Measurements from ENCODE around the gene KLRC4. TPM values are rescaled to one million over a fixed set of nuclear protein-coding genes. Genes with fewer than 3 reads are reported as not detected.
"Not testable (repeated sequence)": the region's sequence is repeated elsewhere in the genome, so short reads cannot be mapped to it uniquely, and the experiment has no call there.

The KLRC4 gene
- total RNA-seq, 4 donors from 2014 or later = 1.4 to 2.2 TPM; not detected in 2

DNA sequence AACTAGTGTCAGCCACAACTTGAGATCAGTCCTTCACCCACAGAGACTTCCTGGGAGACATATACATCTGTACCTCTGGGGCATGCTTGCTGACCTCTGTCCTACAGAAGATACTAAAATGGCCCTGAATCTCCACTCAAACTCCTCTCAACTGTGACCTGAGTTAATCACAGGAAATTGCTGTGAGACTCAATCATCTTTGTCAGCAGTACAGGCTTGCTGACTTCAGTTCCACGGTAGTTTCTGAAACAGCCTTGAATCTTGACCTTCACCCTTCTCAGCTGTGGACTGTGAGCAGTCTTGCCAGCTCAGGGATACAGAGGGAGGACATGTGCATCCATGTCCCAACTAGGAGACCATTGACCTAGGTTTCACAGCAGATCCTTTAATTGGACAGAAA is 45.0 kb upstream of the KLRC4 start:
- H3K4me1 ChIP-seq = peaks cover 0 to 4% (median 0%) of the 10 kb centered on the region in 4 donors
- no peaks in the 10 kb centered on the region for H3K27me3 ChIP-seq
- in situ Hi-C loops (cut with MboI; ENCODE audit: low pct_ligation_motif_present in 1 of 4, low pct_unique_long_range_greater_than_20kb in 1 of 4, low sequenced_read_pairs in 3 of 4) (no loop called here), intact Hi-C loops (cut with DNase I; ENCODE audit: low total_unique reads) (no loop called here)
- no peak overlapping the region for H3K27ac ChIP-seq
- no peak for TF ChIP-seq POLR2A (IDR thresholded peaks at IDR 0.05)
- TF ChIP-seq, protein P1, sequence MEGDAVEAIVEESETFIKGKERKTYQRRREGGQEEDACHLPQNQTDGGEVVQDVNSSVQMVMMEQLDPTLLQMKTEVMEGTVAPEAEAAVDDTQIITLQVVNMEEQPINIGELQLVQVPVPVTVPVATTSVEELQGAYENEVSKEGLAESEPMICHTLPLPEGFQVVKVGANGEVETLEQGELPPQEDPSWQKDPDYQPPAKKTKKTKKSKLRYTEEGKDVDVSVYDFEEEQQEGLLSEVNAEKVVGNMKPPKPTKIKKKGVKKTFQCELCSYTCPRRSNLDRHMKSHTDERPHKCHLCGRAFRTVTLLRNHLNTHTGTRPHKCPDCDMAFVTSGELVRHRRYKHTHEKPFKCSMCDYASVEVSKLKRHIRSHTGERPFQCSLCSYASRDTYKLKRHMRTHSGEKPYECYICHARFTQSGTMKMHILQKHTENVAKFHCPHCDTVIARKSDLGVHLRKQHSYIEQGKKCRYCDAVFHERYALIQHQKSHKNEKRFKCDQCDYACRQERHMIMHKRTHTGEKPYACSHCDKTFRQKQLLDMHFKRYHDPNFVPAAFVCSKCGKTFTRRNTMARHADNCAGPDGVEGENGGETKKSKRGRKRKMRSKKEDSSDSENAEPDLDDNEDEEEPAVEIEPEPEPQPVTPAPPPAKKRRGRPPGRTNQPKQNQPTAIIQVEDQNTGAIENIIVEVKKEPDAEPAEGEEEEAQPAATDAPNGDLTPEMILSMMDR (IDR thresholded peaks at IDR 0.05) = no peak
- TF ChIP-seq POLR2AphosphoS5 (IDR thresholded peaks at IDR 0.05) = no peak
- TF ChIP-seq EP300 (IDR thresholded peaks at IDR 0.05; ENCODE audit: low read depth) = no peak
- H3K9me3 ChIP-seq = peaks cover 0 to 4% of the 10 kb centered on the region in 2 donors
- H3K4me3 ChIP-seq = no peak overlapping the region
- no peak for DNase-seq
- 69% methylated on average over 1 of the region's 1 CpG; no CpG with 5 or more reads in 1 of the 2 donors for WGBS, 2 donors (ENCODE audit: low coverage in 1 of 2)
- H3K36me3 ChIP-seq = no peaks in the 10 kb centered on the region

DNA sequence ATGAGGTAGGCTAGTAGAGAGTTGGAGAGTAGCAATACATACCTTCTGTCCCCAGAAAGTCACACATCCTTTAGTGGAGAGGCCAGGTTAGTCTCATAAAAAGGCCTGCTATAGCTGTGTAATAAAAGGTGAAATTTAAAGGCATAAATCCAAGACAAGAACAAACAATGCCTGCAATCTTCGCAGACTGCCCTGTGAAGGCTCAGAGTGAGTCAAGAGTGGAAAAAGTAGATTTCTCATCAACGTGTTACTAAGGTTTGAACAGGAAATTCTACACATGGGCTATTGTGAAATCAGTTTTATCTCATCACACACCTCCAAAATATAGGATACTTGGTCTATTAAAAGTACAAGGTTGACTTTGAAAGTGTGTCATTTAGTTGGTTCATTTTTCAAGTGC is 43.6 kb upstream of the KLRC4 start, which contains the start of gene KLRC1:
Gene KLRC1 (minus strand): TSS at position 222 of the 400 bp plus-strand sequence. CDS start 2,221 bp downstream, outside the sequence.
- no peaks in the 10 kb centered on the region for H3K36me3 ChIP-seq
- no peak within 1 kb of the TSS for H3K4me3 ChIP-seq
- H3K9me3 ChIP-seq = peaks cover 0 to 4% of the 10 kb centered on the region in 2 donors
- 31 to 32% methylated on average over 2 of the region's 2 CpGs for WGBS, 2 donors (ENCODE audit: low coverage in 1 of 2)
- H3K27me3 ChIP-seq = no peaks in the 10 kb centered on the region
- intact Hi-C loops (cut with DNase I; ENCODE audit: low total_unique reads) (no loop called here), in situ Hi-C loops (cut with MboI; ENCODE audit: low pct_ligation_motif_present in 1 of 4, low pct_unique_long_range_greater_than_20kb in 1 of 4, low sequenced_read_pairs in 3 of 4) (no loop called here)
- H3K4me1 ChIP-seq = peaks cover 0 to 4% (median 0%) of the 10 kb centered on the region in 4 donors
- H3K27ac ChIP-seq = no peak within 1 kb of the TSS
- DNase-seq = no peak
- TF ChIP-seq, protein P1 (IDR thresholded peaks at IDR 0.05) = no peak
- TF ChIP-seq POLR2A (IDR thresholded peaks at IDR 0.05) (no peak), POLR2AphosphoS5 (IDR thresholded peaks at IDR 0.05) (no peak), EP300 (IDR thresholded peaks at IDR 0.05; ENCODE audit: low read depth) (no peak)

DNA sequence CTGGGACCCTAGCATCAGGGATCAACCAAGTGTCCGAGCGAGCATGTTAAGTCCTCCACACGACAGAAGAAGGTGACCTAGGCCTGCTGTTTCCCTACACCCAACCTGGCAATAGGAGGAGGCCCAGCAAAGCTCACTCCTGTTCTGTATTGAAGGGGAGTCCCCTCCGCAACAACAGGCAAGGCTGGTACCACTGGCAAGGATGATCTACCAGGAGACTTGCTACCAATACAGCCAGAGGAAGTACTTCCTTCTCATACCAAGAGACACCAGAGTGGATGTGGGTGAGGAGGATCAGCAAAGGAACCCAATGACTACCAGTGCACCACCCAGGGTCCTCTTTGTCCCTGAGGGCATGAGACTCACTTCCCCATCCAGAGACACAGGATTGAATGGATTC is 38.7 kb upstream of the KLRC4 start:
- no peak overlapping the region for H3K27ac ChIP-seq
- TF ChIP-seq POLR2A (IDR thresholded peaks at IDR 0.05) (no peak), EP300 (IDR thresholded peaks at IDR 0.05; ENCODE audit: low read depth) (no peak), POLR2AphosphoS5 (IDR thresholded peaks at IDR 0.05) (no peak)
- TF ChIP-seq, protein P1 (IDR thresholded peaks at IDR 0.05) = no peak
- WGBS, 2 donors (ENCODE audit: low coverage in 1 of 2) = 90 to 98% methylated on average over 2 to 4 of the region's 4 CpGs
- intact Hi-C loops (cut with DNase I; ENCODE audit: low total_unique reads) (no loop called here), in situ Hi-C loops (cut with MboI; ENCODE audit: low pct_ligation_motif_present in 1 of 4, low pct_unique_long_range_greater_than_20kb in 1 of 4, low sequenced_read_pairs in 3 of 4) (no loop called here)
- H3K36me3 ChIP-seq = no peaks in the 10 kb centered on the region
- no peaks in the 10 kb centered on the region for H3K9me3 ChIP-seq
- H3K27me3 ChIP-seq = no peaks in the 10 kb centered on the region
- DNase-seq = no peak
- no peak overlapping the region for H3K4me3 ChIP-seq
- no peaks in the 10 kb centered on the region for H3K4me1 ChIP-seq

DNA sequence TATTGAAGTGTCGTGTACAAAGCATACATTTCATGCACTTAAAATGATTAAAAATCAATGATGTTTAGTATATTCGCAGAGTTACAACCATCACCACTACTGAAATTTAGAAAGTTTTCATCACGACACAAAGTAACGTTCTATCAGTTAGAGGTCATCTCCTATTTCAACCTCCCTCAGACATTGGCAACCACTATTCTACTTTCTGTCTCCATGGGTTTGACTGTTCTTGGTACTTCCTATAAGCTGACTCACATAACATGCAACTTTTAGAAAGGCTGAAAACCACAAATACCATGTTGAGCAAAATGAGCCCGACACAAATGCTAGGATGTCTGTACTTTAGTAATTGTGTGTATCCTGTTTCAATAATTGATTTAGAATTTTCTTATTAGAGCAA is 36.5 kb upstream of the KLRC4 start:
- 79 to 96% methylated on average over 5 of the region's 5 CpGs for WGBS, 2 donors (ENCODE audit: low coverage in 1 of 2)
- H3K4me1 ChIP-seq; H3K36me3 ChIP-seq; H3K4me3 ChIP-seq; H3K27ac ChIP-seq; intact Hi-C loops (cut with DNase I; ENCODE audit: low total_unique reads); DNase-seq; H3K9me3 ChIP-seq; H3K27me3 ChIP-seq; in situ Hi-C loops (cut with MboI; ENCODE audit: low pct_ligation_motif_present in 1 of 4, low pct_unique_long_range_greater_than_20kb in 1 of 4, low sequenced_read_pairs in 3 of 4): not testable (repeated sequence)

DNA sequence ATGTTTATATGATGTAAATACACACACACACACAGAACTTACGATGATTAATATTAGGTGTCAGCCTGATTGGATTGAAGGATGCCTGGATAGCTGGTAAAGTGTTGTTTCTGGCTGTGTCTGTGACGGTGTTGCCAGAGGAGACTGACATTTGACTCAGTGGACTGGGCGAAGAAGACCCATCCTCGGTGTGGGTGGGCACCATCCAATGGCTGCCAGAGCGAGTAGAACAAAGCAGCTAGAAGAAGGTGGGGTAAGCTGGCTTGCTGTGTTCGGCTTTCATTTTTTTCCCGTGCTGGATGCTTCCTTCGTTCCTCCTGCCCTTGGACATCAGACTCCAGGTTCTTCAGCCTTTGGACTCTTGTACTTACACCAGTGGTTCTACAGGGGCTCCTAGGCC is 31.6 kb upstream of the KLRC4 start:
- H3K4me3 ChIP-seq; H3K27me3 ChIP-seq; in situ Hi-C loops (cut with MboI; ENCODE audit: low pct_ligation_motif_present in 1 of 4, low pct_unique_long_range_greater_than_20kb in 1 of 4, low sequenced_read_pairs in 3 of 4); H3K4me1 ChIP-seq; DNase-seq; H3K9me3 ChIP-seq; H3K27ac ChIP-seq; H3K36me3 ChIP-seq; intact Hi-C loops (cut with DNase I; ENCODE audit: low total_unique reads): not testable (repeated sequence)
- 92 to 100% methylated on average over 1 to 8 of the region's 8 CpGs for whole genome bisulfite sequencing, 2 donors (ENCODE audit: low coverage in 1 of 2)

DNA sequence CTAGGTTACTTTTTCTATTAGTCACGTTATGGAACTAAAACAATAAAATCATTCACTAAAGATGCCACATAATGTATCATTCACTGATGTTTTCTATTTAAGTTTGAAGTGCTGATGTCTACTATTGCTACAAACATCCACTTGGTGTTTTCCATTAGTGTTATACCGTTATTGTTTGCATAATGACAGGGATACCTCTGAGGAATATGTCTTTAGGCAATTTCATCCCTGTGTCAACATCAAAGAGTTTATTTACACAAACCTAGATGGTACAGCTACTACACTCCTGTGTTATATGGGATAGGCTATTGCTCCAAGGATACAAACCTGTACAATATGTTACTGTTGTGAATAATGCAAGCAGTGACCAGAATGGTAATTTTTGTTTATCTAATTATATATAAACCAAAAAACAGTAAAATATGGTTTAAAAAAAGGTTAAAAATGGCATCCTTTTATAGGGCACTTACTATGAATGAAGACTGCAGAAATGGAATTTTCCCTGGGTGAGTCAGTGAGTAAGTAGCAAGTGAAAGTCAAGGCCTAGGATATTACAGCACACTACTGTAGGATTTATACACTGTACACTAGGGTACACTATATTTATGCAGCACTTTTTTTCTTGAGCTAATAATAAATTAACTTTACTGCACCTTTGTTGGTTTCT is 30.2 kb upstream of the KLRC4 start:
- H3K36me3 ChIP-seq; intact Hi-C loops (cut with DNase I; ENCODE audit: low total_unique reads); in situ Hi-C loops (cut with MboI; ENCODE audit: low pct_ligation_motif_present in 1 of 4, low pct_unique_long_range_greater_than_20kb in 1 of 4, low sequenced_read_pairs in 3 of 4); H3K27ac ChIP-seq; DNase-seq; H3K4me1 ChIP-seq; H3K9me3 ChIP-seq; H3K27me3 ChIP-seq; H3K4me3 ChIP-seq: not testable (repeated sequence)
- WGBS, 2 donors (ENCODE audit: low coverage in 1 of 2) = 55 to 61% methylated on average over 2 of the region's 2 CpGs

DNA sequence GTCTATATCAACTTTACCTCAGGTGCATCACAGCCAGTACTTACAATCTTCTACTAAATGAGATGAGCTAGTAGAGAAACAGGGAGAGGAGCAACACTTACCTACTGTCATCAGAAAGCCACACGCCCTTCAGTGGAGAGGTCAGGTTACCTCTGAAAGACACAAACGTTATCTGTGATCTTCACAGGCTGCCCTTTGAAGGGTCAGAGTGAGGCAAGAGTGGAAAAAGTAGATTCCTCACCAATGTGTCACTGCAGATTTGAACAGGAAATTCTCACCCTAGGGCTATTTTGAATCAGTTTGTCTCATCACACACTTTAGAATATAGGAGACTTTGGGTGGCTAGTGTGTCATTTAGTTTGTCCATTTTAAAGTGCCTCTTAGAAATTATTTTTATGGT is 28.0 kb upstream of the KLRC4 start:
- H3K4me1 ChIP-seq; DNase-seq; H3K4me3 ChIP-seq; H3K36me3 ChIP-seq; in situ Hi-C loops (cut with MboI; ENCODE audit: low pct_ligation_motif_present in 1 of 4, low pct_unique_long_range_greater_than_20kb in 1 of 4, low sequenced_read_pairs in 3 of 4); H3K9me3 ChIP-seq; H3K27ac ChIP-seq; intact Hi-C loops (cut with DNase I; ENCODE audit: low total_unique reads); H3K27me3 ChIP-seq: not testable (repeated sequence)
- WGBS, 2 donors (ENCODE audit: low coverage in 1 of 2) = no CpG with 5 or more reads among the region's 2 CpGs

DNA sequence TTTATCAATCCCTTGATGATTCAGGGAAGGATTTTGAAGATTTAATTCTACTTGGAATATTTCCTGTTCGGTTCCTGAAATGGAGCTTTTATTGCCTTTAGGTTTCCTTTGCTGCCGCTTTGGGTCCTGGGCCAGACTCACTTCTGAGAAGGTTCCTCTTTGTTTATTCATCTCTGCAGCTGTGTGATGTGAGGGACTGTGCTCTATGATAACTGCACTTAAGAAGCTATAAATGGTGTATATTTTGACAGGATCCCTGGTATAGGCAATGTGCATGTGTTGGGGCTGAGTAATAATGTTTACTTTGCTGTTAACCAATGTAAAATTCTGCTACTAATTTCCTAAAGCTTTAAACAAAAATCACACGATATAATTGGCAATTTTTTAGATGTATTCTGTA is 26.3 kb upstream of the KLRC4 start, which contains the start of gene KLRC2:
Gene KLRC2 (minus strand): TSS at position 195 of the 400 bp plus-strand sequence. CDS start 24 bp downstream, at position 171.
- H3K36me3 ChIP-seq; intact Hi-C loops (cut with DNase I; ENCODE audit: low total_unique reads); H3K27me3 ChIP-seq; H3K4me3 ChIP-seq; H3K9me3 ChIP-seq; in situ Hi-C loops (cut with MboI; ENCODE audit: low pct_ligation_motif_present in 1 of 4, low pct_unique_long_range_greater_than_20kb in 1 of 4, low sequenced_read_pairs in 3 of 4); H3K4me1 ChIP-seq; H3K27ac ChIP-seq: not testable (repeated sequence)
- WGBS, 2 donors (ENCODE audit: low coverage in 1 of 2) = 15% methylated on average over 3 of the region's 3 CpGs
- DNase-seq = peak; percentile 30

Data from transverse colon (tissue), 4 donors.